AG09319 (cell line): Measurements from ENCODE around the gene KSR2.
"Not testable (repeated sequence)": the region's sequence is repeated elsewhere in the genome, so short reads cannot be mapped to it uniquely, and the experiment has no call there.

Experiments used
- DNase-seq: peaks from one replicate; pipeline ENCODE4 v3.0.0-alpha.2; 2010; ENCODE audit warnings: low read depth; ENCODE audit errors: extremely low read depth
- TF ChIP-seq, protein P1 (sequence below): IDR thresholded peaks from 2 replicates; pipeline ENCODE4 v1.5.1; 2011; ENCODE audit warnings: low read depth, mild to moderate bottlenecking, inconsistent platforms, low read length, moderate library complexity

The KSR2 gene

GRCh38 chr12:117732761-117733548, 235.8 kb downstream of the KSR2 start:
- TF ChIP-seq, protein P1, sequence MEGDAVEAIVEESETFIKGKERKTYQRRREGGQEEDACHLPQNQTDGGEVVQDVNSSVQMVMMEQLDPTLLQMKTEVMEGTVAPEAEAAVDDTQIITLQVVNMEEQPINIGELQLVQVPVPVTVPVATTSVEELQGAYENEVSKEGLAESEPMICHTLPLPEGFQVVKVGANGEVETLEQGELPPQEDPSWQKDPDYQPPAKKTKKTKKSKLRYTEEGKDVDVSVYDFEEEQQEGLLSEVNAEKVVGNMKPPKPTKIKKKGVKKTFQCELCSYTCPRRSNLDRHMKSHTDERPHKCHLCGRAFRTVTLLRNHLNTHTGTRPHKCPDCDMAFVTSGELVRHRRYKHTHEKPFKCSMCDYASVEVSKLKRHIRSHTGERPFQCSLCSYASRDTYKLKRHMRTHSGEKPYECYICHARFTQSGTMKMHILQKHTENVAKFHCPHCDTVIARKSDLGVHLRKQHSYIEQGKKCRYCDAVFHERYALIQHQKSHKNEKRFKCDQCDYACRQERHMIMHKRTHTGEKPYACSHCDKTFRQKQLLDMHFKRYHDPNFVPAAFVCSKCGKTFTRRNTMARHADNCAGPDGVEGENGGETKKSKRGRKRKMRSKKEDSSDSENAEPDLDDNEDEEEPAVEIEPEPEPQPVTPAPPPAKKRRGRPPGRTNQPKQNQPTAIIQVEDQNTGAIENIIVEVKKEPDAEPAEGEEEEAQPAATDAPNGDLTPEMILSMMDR = no peak
- no peak for DNase-seq

DNA sequence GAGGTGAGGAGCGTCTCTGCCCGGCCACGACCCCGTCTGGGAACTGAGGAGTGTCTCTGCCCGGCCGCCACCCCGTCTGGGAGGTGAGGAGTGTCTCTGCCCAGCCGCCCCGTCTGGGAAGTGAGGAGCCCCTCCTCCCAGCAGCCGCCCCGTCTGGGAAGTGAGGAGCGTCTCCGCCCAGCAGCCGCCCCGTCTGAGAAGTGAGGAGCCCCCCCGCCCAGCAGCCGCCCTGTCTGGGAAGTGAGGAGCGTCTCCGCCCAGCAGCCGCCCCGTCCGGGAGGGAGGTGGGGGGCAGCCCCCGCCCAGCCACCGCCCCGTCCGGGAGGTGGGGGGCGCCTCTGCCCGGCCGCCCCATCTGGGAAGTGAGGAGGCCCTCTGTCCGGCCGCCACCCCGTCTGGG, 237.7 kb downstream of the KSR2 start:
- not testable (repeated sequence) for DNase-seq

GRCh38 chr12:117727301-117727700, 241.5 kb downstream of the KSR2 start:
- TF ChIP-seq, protein P1 = no peak
- DNase-seq = no peak

DNA sequence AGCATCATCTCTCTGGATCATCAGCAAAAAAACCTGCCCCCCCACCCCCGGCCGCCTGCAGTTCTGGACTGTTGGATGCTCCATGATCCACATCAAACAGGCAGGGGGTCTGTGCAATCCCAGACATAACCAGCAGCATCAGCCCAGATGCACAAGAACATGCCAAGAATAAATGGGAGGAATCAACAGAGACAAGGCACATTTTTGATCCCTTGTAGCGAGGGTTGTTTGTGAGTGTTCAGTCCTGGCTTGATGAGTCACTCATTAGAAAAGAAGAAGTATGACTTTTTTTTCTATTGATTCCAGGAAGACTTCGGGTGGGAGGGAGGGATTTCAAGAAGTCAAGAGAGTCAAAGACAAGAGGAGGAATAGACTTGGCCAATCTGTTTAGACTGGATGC, 244.2 kb downstream of the KSR2 start:
- TF ChIP-seq, protein P1 = no peak
- DNase-seq = no peak

DNA sequence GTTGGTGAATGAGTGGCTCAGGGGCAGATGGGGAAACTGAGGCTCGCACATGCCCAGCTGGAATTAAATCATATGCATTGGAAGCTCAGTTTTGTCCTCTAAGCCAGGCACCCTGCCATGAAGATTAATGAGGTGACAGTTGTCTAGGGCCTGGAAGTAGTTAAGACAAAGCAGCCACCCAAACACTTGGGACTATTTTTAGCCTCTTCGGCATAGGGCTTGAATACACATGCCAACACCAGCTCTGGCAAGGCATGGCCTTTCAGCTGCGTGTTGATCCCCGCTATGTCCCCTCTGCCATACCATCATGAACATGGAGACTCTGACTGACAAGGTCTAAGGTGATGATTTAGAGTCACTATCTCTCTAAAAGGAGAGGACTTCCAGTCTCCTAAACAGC, 250.2 kb downstream of the KSR2 start:
- TF ChIP-seq, protein P1 = no peak
- DNase-seq = no peak

GRCh38 chr12:117718141-117718540, 250.6 kb downstream of the KSR2 start:
- no peak for DNase-seq
- TF ChIP-seq, protein P1 = no peak

DNA sequence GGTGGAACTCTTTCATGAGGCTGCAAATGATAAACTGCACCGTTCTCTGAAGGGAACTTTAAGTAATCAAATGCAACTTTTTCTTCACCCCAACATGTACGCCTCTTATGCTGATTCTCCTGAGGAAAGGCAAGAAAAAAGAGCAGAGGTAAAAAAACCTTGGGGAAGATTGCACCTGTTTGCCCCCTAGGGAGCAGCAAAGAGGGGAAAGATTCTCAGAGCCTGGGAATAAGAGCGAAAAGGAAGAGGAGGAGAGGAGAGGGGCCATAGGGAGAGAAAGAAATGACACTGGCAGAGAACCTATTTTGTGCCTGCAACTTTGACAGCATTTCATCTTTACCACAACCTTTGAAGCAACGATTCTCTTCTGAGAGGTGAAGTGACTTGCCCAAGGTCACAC, 254.6 kb downstream of the KSR2 start:
- TF ChIP-seq, protein P1 = no peak
- no peak for DNase-seq

DNA sequence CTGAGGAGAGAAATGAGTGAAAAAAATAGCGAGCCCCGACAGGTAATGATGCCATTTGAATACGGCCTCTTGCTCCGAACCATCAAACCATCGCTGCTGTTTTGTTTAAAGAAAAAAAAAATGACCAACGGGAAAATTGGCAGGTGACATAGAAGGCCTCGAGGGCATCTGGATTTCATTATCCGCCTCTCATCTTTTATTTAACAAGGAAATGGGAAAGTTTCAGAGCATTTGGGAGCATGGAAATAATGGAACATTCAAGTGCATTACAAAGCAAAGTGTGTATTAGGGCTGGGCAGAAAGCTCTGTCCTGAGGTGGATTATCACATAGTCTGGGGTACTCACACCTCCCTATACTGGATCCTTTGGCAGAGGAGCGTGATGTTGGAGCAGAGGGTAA, 258.7 kb downstream of the KSR2 start:
- DNase-seq = no peak
- TF ChIP-seq, protein P1 = no peak
